ENCODE data around the gene UBE3C.

Gene UBE3C

DNA sequence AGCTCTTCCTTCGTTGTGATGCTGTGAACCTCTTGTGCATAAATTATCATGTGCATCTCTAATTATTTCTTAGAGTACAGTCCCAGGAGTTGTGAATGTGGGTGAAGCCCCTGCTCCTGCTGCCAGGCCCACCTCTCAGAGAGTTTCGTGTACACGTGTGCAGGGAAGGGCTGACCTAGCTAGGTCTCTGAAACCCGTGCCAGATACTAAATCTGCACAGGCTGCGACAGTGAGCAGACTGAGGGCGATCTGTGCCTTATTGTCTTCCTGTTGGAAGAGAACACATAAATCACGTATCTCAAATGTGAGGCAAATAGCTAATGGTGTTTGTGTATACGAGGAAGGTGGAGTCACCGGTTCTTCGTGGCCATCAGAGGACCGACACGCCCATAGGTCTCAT lies 126.3 kb downstream of the UBE3C start:
- no peak for TF ChIP-seq SIN3A (IDR thresholded peaks at IDR 0.05; ENCODE audit: borderline replicate concordance, insufficient read depth, low read length)
- TF ChIP-seq, protein P1, sequence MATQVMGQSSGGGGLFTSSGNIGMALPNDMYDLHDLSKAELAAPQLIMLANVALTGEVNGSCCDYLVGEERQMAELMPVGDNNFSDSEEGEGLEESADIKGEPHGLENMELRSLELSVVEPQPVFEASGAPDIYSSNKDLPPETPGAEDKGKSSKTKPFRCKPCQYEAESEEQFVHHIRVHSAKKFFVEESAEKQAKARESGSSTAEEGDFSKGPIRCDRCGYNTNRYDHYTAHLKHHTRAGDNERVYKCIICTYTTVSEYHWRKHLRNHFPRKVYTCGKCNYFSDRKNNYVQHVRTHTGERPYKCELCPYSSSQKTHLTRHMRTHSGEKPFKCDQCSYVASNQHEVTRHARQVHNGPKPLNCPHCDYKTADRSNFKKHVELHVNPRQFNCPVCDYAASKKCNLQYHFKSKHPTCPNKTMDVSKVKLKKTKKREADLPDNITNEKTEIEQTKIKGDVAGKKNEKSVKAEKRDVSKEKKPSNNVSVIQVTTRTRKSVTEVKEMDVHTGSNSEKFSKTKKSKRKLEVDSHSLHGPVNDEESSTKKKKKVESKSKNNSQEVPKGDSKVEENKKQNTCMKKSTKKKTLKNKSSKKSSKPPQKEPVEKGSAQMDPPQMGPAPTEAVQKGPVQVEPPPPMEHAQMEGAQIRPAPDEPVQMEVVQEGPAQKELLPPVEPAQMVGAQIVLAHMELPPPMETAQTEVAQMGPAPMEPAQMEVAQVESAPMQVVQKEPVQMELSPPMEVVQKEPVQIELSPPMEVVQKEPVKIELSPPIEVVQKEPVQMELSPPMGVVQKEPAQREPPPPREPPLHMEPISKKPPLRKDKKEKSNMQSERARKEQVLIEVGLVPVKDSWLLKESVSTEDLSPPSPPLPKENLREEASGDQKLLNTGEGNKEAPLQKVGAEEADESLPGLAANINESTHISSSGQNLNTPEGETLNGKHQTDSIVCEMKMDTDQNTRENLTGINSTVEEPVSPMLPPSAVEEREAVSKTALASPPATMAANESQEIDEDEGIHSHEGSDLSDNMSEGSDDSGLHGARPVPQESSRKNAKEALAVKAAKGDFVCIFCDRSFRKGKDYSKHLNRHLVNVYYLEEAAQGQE (IDR thresholded peaks at IDR 0.05; ENCODE audit: insufficient read depth in 1 of 2, low read depth in 2 of 2, low read length in 2 of 2), result no peak
- no peak for TF ChIP-seq FOXP2 (optimal IDR thresholded peaks at IDR 0.05; ENCODE audit: borderline replicate concordance, extremely low read depth, extremely low read length, insufficient read depth)
- TF ChIP-seq POLR2AphosphoS5 (IDR thresholded peaks at IDR 0.05; ENCODE audit: low read depth, low read length), result no peak
- TF ChIP-seq TAF1 (IDR thresholded peaks at IDR 0.05; ENCODE audit: borderline replicate concordance, insufficient read depth, low read length), result no peak

DNA sequence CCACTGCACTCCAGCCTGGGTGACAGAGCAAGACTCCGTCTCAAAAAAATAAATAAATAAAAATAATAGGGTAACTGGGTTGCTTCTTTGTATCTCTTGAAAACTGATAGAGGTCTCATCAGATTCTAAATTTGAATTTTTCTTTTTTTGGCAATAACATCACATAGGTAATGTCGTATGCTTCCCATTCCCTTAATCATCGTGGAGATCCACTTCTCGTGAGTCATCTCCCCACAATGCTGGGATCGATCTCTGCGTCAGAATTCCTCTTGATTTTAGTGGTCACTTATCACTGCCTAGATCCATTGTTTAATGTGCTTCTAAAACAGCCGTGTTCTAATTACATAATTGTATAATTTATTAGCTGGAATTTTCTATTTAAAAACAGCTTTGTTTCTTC lies 127.5 kb downstream of the UBE3C start:
- TF ChIP-seq POLR2AphosphoS5 (IDR thresholded peaks at IDR 0.05; ENCODE audit: low read depth, low read length) (no peak), TAF1 (IDR thresholded peaks at IDR 0.05; ENCODE audit: borderline replicate concordance, insufficient read depth, low read length) (no peak), FOXP2 (optimal IDR thresholded peaks at IDR 0.05; ENCODE audit: borderline replicate concordance, extremely low read depth, extremely low read length, insufficient read depth) (no peak), SIN3A (IDR thresholded peaks at IDR 0.05; ENCODE audit: borderline replicate concordance, insufficient read depth, low read length) (no peak)
- TF ChIP-seq, protein P1 (IDR thresholded peaks at IDR 0.05; ENCODE audit: insufficient read depth in 1 of 2, low read depth in 2 of 2, low read length in 2 of 2), result no peak

DNA sequence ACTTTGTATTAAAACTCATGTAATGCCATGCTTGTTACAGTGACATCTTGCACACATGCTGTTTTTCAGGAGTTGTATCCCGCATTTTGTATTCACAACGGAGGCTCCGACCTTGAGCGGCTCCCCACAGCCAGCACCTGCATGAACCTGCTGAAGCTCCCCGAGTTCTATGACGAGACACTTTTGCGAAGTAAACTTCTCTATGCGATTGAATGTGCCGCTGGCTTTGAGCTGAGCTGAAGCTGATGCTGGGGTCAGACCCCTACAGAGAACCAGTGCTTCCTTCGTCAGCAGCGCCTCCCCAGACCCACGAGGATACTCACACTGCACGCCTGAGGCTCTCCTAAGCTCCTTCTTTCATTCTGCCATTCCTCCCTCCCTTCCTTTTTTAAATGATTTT lies 128.8 kb downstream of the UBE3C start:
- TF ChIP-seq FOXP2 (optimal IDR thresholded peaks at IDR 0.05; ENCODE audit: borderline replicate concordance, extremely low read depth, extremely low read length, insufficient read depth) (no peak), TAF1 (IDR thresholded peaks at IDR 0.05; ENCODE audit: borderline replicate concordance, insufficient read depth, low read length) (no peak), POLR2AphosphoS5 (IDR thresholded peaks at IDR 0.05; ENCODE audit: low read depth, low read length) (no peak), SIN3A (IDR thresholded peaks at IDR 0.05; ENCODE audit: borderline replicate concordance, insufficient read depth, low read length) (no peak)
- TF ChIP-seq, protein P1 (IDR thresholded peaks at IDR 0.05; ENCODE audit: insufficient read depth in 1 of 2, low read depth in 2 of 2, low read length in 2 of 2), result no peak

DNA sequence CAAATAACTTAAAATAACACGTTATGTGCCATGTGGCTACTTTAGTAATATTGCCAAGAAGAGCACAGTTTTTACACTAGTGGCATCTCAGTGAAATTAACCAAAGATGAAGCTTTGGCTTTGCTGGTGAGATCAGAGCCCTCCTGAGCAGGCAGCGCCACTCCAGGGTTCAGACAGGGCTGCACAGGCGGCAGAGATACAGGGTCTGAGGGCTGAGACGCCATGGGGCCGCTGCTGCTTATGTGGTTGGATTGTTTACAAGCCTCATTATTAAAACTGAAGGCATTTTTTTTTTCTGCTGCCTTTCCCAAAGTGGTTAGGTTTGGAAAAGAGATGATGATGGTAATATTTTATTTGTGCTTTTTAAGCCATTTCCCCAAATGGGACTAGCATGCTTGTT lies 129.2 kb downstream of the UBE3C start:
- TF ChIP-seq POLR2AphosphoS5 (IDR thresholded peaks at IDR 0.05; ENCODE audit: low read depth, low read length), result no peak
- TF ChIP-seq, protein P1 (IDR thresholded peaks at IDR 0.05; ENCODE audit: insufficient read depth in 1 of 2, low read depth in 2 of 2, low read length in 2 of 2), result no peak
- no peak for TF ChIP-seq TAF1 (IDR thresholded peaks at IDR 0.05; ENCODE audit: borderline replicate concordance, insufficient read depth, low read length)
- TF ChIP-seq FOXP2 (optimal IDR thresholded peaks at IDR 0.05; ENCODE audit: borderline replicate concordance, extremely low read depth, extremely low read length, insufficient read depth), result no peak
- no peak for TF ChIP-seq SIN3A (IDR thresholded peaks at IDR 0.05; ENCODE audit: borderline replicate concordance, insufficient read depth, low read length)

DNA sequence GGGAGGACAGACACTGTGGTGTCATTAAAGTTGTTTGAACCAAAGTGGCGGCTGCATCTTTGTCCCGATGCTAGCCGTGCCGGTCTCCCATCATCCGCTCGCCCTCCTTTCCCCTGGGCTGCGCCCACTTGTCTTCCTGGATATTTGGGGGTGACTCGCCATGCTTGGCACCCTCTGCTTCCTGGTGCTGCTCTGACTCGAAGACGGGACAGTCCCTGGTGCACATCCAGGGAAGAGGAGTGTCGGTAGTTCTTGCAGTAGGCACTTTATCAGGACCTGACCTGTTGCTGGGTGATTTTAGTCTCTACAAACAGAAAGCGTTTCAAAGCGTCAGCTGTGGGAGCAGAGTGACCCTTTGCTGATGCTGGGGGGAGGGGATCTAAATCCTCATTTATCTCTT lies 129.8 kb downstream of the UBE3C start:
- TF ChIP-seq POLR2AphosphoS5 (IDR thresholded peaks at IDR 0.05; ENCODE audit: low read depth, low read length) (no peak), TAF1 (IDR thresholded peaks at IDR 0.05; ENCODE audit: borderline replicate concordance, insufficient read depth, low read length) (no peak), SIN3A (IDR thresholded peaks at IDR 0.05; ENCODE audit: borderline replicate concordance, insufficient read depth, low read length) (no peak), FOXP2 (optimal IDR thresholded peaks at IDR 0.05; ENCODE audit: borderline replicate concordance, extremely low read depth, extremely low read length, insufficient read depth) (no peak)
- TF ChIP-seq, protein P1 (IDR thresholded peaks at IDR 0.05; ENCODE audit: insufficient read depth in 1 of 2, low read depth in 2 of 2, low read length in 2 of 2), result no peak
